ENCODE results near the gene CTU2.

CTU2 gene

GRCh38 chr16:88681709-88682451 lies 24.4 kb upstream of the CTU2 start:
- DNase-seq = no peak

- no peak for DNase-seq
Observed at GRCh38 chr16:88684569-88685155, 21.6 kb upstream of the CTU2 start.

- DNase-seq = no peak
Observed at GRCh38 chr16:88685156-88686061, 20.9 kb upstream of the CTU2 start.

GRCh38 chr16:88686062-88686438 lies 20.3 kb upstream of the CTU2 start:
- peak; percentile 67 for DNase-seq

- DNase-seq = peak; percentile 68
Observed at GRCh38 chr16:88686439-88687253, 19.7 kb upstream of the CTU2 start, which contains the start of gene SNAI3. SNAI3 (minus strand) TSS chr16:88686507; CDS start chr16:88686406, 101 bp downstream.

- no peak for DNase-seq
Observed at GRCh38 chr16:88687254-88687576, 19.1 kb upstream of the CTU2 start.

GRCh38 chr16:88687676-88688012 lies 18.7 kb upstream of the CTU2 start:
- peak; percentile 47 for DNase-seq

- peak; percentile 80 for DNase-seq
Observed at GRCh38 chr16:88688013-88688778, 18.1 kb upstream of the CTU2 start.

GRCh38 chr16:88690341-88691128 lies 15.8 kb upstream of the CTU2 start:
- no peak for DNase-seq

GRCh38 chr16:88691129-88691813 lies 15.0 kb upstream of the CTU2 start:
- DNase-seq = no peak

GRCh38 chr16:88691924-88692560 lies 14.3 kb upstream of the CTU2 start:
- no peak for DNase-seq

GRCh38 chr16:88692861-88693260 lies 13.4 kb upstream of the CTU2 start:
- DNase-seq = no peak

GRCh38 chr16:88693420-88694177 lies 12.7 kb upstream of the CTU2 start:
- DNase-seq = no peak

GRCh38 chr16:88694221-88695087 lies 11.8 kb upstream of the CTU2 start:
- no peak for DNase-seq

GRCh38 chr16:88695218-88695617 lies 11.1 kb upstream of the CTU2 start:
- DNase-seq = no peak

- DNase-seq = no peak
Observed at GRCh38 chr16:88695753-88696152, 10.6 kb upstream of the CTU2 start.

GRCh38 chr16:88696441-88696840 lies 9.9 kb upstream of the CTU2 start:
- no peak for DNase-seq

GRCh38 chr16:88697116-88697830 lies 9.0 kb upstream of the CTU2 start:
- DNase-seq = no peak
